Measurements from ENCODE around the gene SLC25A28.

The SLC25A28 gene

GRCh38 chr10:99661377-99661763 is 41.1 kb upstream of the SLC25A28 start:
- Histone ChIP-seq H3K4me1 (ENCODE audit: control insufficient read depth, insufficient read depth, low read length) (no peaks in the 10 kb centered on the region), H3K4me3 (ENCODE audit: low read depth, low read length) (no peak overlapping the region), H3K9me3 (ENCODE audit: control insufficient read depth, insufficient read depth, low read depth, low read length) (no peaks in the 10 kb centered on the region), H3K36me3 (ENCODE audit: control insufficient read depth in 2 of 2, insufficient read depth in 1 of 2, low read length in 2 of 2) (peaks cover 21 to 25% of the 10 kb centered on the region in 2 experiments), H3K27ac (ENCODE audit: extremely low read depth, low read depth, low read length) (no peak overlapping the region)
- no peak for TF ChIP-seq FEZF1 (tag by site-specific recombination; IDR thresholded peaks at IDR 0.05)
- no peak for TF ChIP-seq ZNF654 (tag by site-specific recombination; IDR thresholded peaks at IDR 0.05; ENCODE audit: low read depth)
- TF ChIP-seq ZBTB17 (tag by site-specific recombination; IDR thresholded peaks at IDR 0.05) = no peak
- no peak for TF ChIP-seq ZNF138 (tag by site-specific recombination; IDR thresholded peaks at IDR 0.05; ENCODE audit: borderline replicate concordance)
- TF ChIP-seq, protein P1, sequence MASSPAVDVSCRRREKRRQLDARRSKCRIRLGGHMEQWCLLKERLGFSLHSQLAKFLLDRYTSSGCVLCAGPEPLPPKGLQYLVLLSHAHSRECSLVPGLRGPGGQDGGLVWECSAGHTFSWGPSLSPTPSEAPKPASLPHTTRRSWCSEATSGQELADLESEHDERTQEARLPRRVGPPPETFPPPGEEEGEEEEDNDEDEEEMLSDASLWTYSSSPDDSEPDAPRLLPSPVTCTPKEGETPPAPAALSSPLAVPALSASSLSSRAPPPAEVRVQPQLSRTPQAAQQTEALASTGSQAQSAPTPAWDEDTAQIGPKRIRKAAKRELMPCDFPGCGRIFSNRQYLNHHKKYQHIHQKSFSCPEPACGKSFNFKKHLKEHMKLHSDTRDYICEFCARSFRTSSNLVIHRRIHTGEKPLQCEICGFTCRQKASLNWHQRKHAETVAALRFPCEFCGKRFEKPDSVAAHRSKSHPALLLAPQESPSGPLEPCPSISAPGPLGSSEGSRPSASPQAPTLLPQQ (tag by site-specific recombination; IDR thresholded peaks at IDR 0.05) = no peak
- no peak for TF ChIP-seq HOXD13 (CRISPR knock-in tag; IDR thresholded peaks at IDR 0.05; ENCODE audit: borderline replicate concordance)
- TF ChIP-seq ZNF362 (tag by site-specific recombination; IDR thresholded peaks at IDR 0.05) = no peak
- no peak for TF ChIP-seq ZNF843 (tag by site-specific recombination; IDR thresholded peaks at IDR 0.05)
- TF ChIP-seq, protein P2, sequence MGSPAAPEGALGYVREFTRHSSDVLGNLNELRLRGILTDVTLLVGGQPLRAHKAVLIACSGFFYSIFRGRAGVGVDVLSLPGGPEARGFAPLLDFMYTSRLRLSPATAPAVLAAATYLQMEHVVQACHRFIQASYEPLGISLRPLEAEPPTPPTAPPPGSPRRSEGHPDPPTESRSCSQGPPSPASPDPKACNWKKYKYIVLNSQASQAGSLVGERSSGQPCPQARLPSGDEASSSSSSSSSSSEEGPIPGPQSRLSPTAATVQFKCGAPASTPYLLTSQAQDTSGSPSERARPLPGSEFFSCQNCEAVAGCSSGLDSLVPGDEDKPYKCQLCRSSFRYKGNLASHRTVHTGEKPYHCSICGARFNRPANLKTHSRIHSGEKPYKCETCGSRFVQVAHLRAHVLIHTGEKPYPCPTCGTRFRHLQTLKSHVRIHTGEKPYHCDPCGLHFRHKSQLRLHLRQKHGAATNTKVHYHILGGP (tag by site-specific recombination; IDR thresholded peaks at IDR 0.05) = no peak
- no peak for TF ChIP-seq RBAK (tag by site-specific recombination; IDR thresholded peaks at IDR 0.05)
- no peak for TF ChIP-seq ZNF23 (tag by site-specific recombination; IDR thresholded peaks at IDR 0.05; ENCODE audit: borderline replicate concordance)
- TF ChIP-seq, protein P3, sequence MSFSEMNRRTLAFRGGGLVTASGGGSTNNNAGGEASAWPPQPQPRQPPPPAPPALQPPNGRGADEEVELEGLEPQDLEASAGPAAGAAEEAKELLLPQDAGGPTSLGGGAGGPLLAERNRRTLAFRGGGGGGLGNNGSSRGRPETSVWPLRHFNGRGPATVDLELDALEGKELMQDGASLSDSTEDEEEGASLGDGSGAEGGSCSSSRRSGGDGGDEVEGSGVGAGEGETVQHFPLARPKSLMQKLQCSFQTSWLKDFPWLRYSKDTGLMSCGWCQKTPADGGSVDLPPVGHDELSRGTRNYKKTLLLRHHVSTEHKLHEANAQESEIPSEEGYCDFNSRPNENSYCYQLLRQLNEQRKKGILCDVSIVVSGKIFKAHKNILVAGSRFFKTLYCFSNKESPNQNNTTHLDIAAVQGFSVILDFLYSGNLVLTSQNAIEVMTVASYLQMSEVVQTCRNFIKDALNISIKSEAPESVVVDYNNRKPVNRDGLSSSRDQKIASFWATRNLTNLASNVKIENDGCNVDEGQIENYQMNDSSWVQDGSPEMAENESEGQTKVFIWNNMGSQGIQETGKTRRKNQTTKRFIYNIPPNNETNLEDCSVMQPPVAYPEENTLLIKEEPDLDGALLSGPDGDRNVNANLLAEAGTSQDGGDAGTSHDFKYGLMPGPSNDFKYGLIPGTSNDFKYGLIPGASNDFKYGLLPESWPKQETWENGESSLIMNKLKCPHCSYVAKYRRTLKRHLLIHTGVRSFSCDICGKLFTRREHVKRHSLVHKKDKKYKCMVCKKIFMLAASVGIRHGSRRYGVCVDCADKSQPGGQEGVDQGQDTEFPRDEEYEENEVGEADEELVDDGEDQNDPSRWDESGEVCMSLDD (tag by site-specific recombination; IDR thresholded peaks at IDR 0.05) = no peak
- no peak for TF ChIP-seq ZBTB26 (tag by site-specific recombination; optimal IDR thresholded peaks at IDR 0.05)
- TF ChIP-seq ZNF510 (tag by site-specific recombination; IDR thresholded peaks at IDR 0.05; ENCODE audit: insufficient replicate concordance) = no peak
- ChIA-PET POLR2A (no interaction called here), CTCF (interaction anchor here (1.1 kb wide), 1 partner anchor 177 kb away, joined by 3 read pairs; no protein-coding TSS in a partner anchor)

- H3K4me3 ChIP-seq (ENCODE audit: low read depth, low read length) = no peak overlapping the region
- peaks cover 21 to 25% of the 10 kb centered on the region in 2 experiments for H3K36me3 ChIP-seq (ENCODE audit: control insufficient read depth in 2 of 2, insufficient read depth in 1 of 2, low read length in 2 of 2)
- CTCF ChIA-PET = interaction anchor here (0.8 to 1.1 kb wide), 3 partner anchors 48 to 176 kb away, joined by 3 read pairs; no protein-coding TSS in a partner anchor
- H3K27ac ChIP-seq (ENCODE audit: extremely low read depth, low read depth, low read length) = no peak overlapping the region
- POLR2A ChIA-PET = interaction anchor here (0.6 kb wide), 1 partner anchor 194 kb away, joined by 3 read pairs; no protein-coding TSS in a partner anchor
- TF ChIP-seq ZNF580 (tag by site-specific recombination; IDR thresholded peaks at IDR 0.05) (no peak), ZNF10 (tag by site-specific recombination; IDR thresholded peaks at IDR 0.05) (no peak), ZNF121 (tag by site-specific recombination; IDR thresholded peaks at IDR 0.05) (peak; percentile 80)
- TF ChIP-seq, protein P4, sequence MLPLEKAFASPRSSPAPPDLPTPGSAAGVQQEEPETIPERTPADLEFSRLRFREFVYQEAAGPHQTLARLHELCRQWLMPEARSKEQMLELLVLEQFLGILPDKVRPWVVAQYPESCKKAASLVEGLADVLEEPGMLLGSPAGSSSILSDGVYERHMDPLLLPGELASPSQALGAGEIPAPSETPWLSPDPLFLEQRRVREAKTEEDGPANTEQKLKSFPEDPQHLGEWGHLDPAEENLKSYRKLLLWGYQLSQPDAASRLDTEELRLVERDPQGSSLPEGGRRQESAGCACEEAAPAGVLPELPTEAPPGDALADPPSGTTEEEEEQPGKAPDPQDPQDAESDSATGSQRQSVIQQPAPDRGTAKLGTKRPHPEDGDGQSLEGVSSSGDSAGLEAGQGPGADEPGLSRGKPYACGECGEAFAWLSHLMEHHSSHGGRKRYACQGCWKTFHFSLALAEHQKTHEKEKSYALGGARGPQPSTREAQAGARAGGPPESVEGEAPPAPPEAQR (tag by site-specific recombination; IDR thresholded peaks at IDR 0.05) = no peak
- no peaks in the 10 kb centered on the region for H3K9me3 ChIP-seq (ENCODE audit: control insufficient read depth, insufficient read depth, low read depth, low read length)
- no peaks in the 10 kb centered on the region for H3K4me1 ChIP-seq (ENCODE audit: control insufficient read depth, insufficient read depth, low read length)
These were observed 40.6 kb upstream of the SLC25A28 start for GRCh38 chr10:99660662-99661376.
